Measurements from ENCODE around the gene TBC1D14.
"Not testable (repeated sequence)": the region's sequence is repeated elsewhere in the genome, so short reads cannot be mapped to it uniquely, and the experiment has no call there.

Gene TBC1D14

GRCh38 chr4:6910340-6910959, 824 bp downstream of the TBC1D14 start:
- DNase-seq (ENCODE audit: low read depth in 2 of 2), result no peak

DNA sequence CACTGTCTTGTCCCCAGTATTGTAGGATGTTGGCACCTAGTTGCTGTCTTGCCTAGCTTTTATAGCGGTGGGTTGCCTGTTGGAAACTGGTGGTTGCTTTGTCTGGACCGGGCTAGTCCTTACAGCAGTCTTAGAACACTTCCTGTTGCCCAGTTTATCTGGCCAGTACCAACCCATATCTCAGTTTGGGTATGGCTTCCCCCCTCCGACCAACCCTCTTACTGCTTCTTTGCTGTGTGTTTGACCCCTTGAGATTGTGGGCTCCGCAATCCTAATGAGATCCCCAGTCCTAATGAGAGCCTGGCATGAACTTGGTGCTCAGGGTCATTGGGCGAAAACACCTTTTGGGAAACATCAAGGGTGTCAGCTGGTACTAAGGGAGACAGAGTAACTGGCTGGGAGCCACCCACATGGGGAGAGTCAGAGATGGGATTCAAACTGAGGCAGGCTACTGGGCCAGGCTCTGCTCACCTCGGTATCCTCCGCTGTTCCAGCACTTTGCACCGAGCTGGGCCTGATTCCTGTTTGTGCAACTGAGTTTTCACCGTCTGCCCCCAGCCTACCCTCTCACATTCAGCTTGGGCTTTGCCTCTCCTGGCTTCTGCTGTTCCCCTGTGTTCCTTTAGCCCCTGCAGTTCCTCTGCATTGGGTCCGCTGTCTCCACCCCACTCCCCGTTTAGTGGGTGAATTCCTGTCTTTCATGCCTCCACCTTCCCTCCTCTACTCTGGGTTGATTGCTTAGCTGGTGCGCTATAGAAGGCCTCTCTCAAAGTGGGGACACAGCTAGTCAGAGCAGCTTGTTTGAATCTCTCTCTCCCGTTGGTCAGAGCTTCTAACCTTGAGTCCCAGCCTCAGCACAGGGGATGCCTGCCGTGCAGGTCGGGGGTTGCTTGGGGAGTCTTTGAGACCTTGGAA, 1.6 kb downstream of the TBC1D14 start:
- no peak for DNase-seq (ENCODE audit: low read depth in 2 of 2)

- not testable (repeated sequence) for DNase-seq (ENCODE audit: low read depth in 2 of 2)
Observed at GRCh38 chr4:6911917-6912316, 2.3 kb downstream of the TBC1D14 start.

DNA sequence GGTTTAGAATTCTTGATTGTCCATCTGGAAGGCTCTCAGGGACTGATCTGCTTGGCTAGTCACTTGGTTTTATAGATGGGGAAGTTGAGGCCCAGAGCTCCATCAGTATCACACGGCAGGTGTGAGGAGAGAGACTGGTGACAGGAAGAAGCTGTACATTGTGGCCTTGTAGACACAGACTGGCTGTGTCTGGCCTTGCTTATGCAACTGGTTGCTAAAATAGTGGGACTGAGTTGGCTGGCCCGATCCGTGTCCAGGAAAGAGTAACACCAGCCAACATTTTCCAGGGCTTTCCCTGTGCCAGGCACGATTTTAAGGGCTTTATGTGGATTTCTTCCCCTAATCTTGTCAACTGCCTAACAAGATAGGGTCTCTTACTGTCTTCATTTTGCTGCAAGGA, 2.8 kb downstream of the TBC1D14 start:
- DNase-seq (ENCODE audit: low read depth in 2 of 2), result no peak

DNA sequence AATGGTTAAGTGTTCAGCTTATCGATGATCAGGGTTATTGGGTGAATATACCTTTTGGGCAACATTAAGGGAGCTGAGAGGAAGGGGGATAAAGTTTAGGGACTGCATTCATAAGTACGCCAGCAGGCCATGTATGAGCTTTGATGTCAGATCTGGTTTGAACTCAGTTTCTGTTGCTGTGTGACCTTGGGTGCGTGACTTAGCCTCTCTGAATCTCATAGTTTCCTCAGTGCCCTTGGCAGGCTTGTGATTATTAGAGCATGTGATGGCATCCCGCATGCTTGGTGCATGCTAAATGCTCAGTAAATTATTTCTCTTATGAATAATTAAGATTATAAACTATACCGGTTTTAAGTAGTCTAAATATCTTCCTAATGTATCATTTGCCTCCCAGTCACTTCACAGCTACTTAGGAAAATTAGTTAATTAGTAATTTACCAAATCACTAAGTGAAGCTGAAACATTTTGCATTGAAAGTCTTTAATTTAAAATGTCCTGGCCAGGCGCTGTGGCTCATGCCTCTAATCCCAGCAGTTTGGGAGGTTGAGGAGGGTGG, 3.8 kb downstream of the TBC1D14 start:
- DNase-seq (ENCODE audit: low read depth in 2 of 2), result no peak

GRCh38 chr4:6914448-6914847, 4.8 kb downstream of the TBC1D14 start:
- no peak for DNase-seq (ENCODE audit: low read depth in 2 of 2)

DNA sequence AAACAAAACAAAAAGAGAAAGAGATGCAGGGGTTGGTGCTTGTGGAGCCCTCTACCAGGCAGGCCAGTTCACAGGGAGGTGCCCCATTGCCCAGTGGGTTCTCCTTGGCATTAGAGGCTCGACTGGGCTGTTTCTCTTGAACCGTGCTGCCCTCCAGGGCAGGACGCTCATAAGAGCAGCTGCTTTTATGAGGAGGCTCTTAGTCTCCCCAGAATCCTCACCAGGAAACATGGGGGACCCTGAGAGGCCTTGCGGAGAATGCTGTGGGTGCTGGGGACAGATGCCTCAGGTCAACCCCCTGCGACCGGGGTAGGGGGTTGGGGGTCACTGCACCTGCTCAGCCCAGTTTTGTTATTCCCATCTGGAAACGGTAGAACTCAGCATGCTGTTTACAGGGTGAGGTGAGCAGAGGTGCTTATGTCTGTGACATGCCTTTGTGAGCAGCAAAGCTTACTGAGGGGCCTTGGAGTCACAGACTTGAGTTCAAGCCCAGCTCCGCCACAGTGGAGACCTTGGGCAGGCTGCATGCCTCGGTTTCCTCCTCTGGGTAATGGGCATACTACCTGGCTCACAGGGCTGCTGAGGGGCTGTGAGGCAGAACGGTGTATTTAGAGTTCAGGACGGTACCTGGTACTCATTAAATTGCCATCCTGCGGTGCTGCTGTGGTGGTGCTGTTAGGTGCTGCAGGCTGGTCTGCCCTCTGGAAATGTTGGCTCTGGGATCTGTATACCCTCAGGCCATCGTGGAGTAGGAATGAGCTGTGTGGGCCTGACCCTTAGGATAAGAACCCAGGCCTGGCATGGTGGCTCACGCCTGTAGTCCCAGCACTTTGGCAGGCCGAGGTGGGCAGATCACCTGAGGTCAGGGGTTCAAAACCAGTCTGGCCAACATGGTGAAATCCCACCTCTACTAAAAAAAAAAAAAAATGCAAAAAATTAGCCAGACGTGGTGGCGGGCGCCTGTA, 5.7 kb downstream of the TBC1D14 start:
- no peak for DNase-seq (ENCODE audit: low read depth in 2 of 2)

- no peak for DNase-seq (ENCODE audit: low read depth in 2 of 2)
Observed at GRCh38 chr4:6916069-6916586, 6.5 kb downstream of the TBC1D14 start.

- peak in 1 of 2 experiments; percentile 42 for DNase-seq (ENCODE audit: low read depth in 2 of 2)
Observed at GRCh38 chr4:6916587-6917460, 7.2 kb downstream of the TBC1D14 start.

DNA sequence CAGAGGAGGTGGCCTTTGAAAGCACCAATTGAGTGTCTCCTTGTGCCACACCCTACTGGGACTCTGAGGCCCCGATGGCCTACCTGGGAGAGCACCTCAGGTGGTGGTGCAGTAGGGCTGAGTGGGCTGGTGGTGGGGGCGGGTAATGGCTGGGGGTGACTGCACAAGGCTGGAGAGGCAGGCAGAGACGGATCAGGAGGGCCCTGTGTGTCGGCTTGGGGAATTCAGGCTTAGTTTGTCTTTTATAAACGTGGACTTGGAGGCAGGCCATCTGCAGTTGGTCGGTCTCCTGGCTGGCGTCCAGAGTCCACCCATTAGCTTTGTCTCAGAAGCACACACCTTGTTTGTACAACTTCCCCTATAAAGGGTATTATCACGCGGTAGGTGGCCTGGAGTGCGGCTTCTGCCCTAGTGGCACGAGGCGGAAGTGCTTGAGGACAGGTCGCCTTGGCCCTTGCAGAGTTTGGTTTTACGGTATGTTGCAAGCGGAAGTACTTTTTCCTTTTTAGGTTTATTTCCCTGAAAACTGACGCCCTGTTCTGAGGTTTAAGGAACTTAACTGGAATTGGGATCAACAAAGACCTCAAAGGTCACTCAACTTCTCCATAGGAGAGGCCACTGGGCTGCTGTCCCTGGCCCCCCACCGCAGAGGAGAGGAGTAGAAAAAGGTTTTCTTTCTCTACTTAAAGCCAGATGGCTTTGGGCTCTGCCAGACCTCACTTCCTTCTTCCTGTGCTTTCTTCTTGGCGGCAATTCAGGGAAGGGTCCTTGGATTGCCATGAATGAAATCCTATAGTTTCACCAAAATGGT, 8.0 kb downstream of the TBC1D14 start:
- no peak for DNase-seq (ENCODE audit: low read depth in 2 of 2)

GRCh38 chr4:6918338-6918737, 8.7 kb downstream of the TBC1D14 start:
- no peak for DNase-seq (ENCODE audit: low read depth in 2 of 2)

DNA sequence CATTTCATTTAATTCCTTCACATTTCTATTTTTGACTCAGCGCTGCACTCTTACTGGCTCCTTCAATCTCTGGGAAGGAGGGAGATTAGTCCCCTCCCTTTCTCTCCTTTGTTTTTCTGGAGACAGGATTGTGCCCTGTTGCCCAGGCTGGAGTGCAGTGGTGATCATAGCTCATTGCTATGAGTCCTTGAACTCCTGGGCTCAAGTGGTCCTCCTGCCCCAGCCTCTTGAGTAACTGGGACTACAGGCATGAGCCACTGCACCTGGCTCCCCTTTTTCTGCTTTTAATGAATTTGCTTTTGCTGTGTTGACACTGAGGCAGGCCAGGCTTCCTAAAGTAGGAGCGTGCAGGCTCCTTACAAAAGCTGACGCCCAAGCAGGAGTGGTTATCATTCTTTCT, 10.5 kb downstream of the TBC1D14 start:
- DNase-seq (ENCODE audit: low read depth in 2 of 2), result no peak

GRCh38 chr4:6923507-6923906, 13.9 kb downstream of the TBC1D14 start:
- DNase-seq (ENCODE audit: low read depth in 2 of 2), result no peak

DNA sequence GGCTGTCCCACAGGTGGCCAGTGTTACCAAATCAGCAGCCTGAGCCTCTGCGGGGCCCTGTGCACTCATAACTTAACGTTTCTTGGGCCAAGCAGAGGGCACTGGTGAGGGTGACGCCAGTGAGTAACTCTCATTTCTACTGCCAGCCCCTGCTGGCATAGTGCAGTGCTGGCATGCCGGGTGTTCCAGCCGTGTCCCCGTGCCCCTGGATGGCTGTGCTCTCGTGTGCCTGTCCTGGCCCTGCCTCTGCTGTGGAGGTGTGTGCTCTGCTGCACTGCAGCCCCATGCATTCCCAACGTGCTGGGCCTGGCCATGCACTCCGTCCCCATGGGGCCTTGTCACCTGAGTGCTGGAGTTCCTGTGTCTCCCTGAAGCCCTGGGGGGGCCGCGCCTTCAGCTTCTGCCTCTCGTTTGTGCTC, 14.7 kb downstream of the TBC1D14 start:
- no peak for DNase-seq (ENCODE audit: low read depth in 2 of 2)

- no peak for DNase-seq (ENCODE audit: low read depth in 2 of 2)
Observed at GRCh38 chr4:6925357-6925836, 15.8 kb downstream of the TBC1D14 start.

DNA sequence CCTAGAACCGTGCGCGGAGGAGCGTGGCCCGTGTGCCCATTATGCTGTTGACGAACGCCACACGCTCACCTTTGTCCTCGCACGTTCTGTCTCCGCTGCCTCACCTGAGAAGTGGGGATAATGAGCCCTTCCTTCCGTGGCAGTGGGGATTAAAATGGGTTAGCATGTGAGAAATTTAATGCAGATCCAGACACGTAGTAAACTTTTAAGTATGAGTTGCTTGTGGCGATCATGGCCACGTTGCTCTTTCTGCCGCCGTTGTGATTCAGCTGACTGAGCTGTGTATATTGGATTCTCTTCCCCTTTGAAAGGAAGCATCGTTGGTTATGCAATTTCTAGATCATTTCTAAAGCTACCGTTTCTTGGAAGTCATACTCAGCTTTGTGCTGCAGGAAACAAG, 16.5 kb downstream of the TBC1D14 start:
- no peak for DNase-seq (ENCODE audit: low read depth in 2 of 2)

- peak; percentile 16 to 40 for DNase-seq (ENCODE audit: low read depth in 2 of 2)
Observed at GRCh38 chr4:6926681-6927478, 17.3 kb downstream of the TBC1D14 start.

- DNase-seq (ENCODE audit: low read depth in 2 of 2), result no peak
Observed at GRCh38 chr4:6928081-6928480, 18.5 kb downstream of the TBC1D14 start.
